Measurements from ENCODE around the gene IAPP. TPM values are rescaled to one million over a fixed set of nuclear protein-coding genes. Genes with fewer than 3 reads are reported as not detected.
"Not testable (repeated sequence)": the region's sequence is repeated elsewhere in the genome, so short reads cannot be mapped to it uniquely, and the experiment has no call there.

The IAPP gene
- total RNA-seq, result not detected

DNA sequence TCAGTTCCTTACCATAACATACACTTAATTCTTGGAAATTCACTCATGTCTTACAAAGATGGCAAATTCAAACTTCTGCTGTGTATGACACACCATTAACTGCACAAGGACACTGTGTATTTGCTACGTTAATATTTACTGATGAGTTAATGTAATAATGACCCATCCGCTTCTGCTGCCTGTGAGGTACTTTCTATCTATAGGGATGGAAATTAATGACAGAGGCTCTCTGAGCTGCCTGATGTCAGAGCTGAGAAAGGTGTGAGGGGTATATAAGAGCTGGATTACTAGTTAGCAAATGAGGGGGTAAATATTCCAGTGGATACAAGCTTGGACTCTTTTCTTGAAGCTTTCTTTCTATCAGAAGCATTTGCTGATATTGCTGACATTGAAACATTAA lies at the start of gene IAPP:
TSS of gene IAPP (plus strand) at position 301 of the 400 bp plus-strand sequence. CDS start 450 bp downstream, outside the sequence.
- intact Hi-C loops (cut with DNase I), result no loop called here
- DNase-seq (ENCODE audit: low spot score) (no peak), ATAC-seq (no peak)

DNA sequence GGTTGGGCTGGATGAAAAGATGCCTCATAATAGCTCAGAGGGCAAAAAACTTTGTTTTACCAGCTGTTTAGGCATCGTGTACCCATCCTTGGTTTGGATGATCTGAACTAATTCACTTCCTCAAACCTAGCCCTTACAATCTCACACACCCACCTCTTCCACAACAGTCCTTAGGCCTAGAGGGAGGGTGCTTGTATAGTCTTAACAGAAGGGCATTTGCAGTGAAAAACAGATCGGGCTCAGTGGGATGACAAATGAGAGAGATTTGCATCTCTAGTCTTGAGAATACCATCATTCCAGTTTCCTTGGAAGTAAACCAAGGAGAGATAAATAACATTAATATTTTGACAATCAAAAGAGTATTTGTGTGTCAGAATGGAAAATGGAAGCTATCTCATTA lies 49.0 kb upstream of the IAPP start:
- intact Hi-C loops (cut with DNase I), result no loop called here
- DNase-seq (ENCODE audit: low spot score) (no peak), ATAC-seq (no peak)

DNA sequence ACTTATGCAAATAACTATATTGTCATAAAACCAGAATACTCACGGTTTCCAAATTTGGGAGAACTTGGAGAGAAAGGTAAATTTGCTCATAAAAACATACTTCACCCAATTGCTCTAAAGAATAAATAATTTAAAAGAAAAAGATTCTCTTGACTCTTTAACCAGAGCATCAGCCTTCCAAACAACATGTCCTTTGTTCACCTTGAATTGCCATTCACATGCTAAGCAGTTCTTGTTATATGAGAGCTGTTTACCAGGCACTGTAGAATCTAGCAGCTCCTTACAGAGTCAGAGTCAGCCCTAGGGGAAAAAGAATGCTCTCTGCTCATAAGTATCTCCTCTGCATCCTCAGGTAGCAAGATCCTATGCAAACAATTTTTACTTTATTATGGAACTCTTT lies 48.2 kb upstream of the IAPP start:
- intact Hi-C loops (cut with DNase I), result no loop called here
- no peak for DNase-seq (ENCODE audit: low spot score)
- ATAC-seq, result no peak

DNA sequence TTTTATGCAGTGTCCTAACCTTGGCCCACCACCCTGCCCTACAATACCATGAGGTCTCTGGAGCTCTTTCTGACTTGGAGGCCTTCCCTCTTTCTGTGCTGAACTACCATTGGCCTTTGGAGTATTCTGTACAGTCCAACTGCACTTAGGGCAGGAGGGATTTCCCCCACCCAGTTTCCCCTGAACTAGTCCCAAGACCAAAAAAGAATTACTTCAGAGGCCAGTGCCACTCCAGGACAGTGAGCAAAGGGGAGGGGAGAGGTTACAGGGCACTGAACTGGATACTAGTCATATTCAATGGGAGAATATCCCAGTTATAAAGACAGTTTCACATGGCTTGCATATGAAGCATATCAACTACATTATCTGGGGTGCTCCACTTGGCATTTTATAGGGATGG lies 44.1 kb upstream of the IAPP start:
- DNase-seq (ENCODE audit: low spot score), result no peak
- intact Hi-C loops (cut with DNase I), result no loop called here
- ATAC-seq, result no peak

DNA sequence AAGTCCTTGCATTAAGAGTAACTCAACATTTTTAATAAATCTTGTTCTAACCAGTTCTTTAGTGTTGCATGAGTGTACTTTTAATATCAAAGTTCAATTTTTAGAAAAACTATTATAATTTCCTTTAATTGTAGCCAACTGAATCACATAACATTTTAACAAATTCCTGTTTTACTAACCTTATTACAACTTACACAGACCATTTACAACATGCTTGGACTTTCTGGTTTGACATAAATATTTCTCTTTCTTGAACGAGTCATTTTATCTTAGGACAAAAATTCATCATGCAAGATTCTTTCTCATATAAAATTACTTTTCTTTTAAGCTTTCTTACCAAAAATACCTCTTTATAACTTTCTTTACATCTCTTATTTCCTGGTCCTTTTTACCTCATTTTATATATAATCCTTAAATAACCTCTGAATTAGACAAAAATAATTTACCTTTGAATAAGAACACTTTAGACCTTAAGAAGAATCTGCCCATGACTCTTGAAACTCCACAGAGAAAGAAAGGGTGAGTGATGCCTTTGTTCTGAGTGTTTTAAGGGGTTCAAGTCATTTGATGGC lies 41.9 kb upstream of the IAPP start:
- DNase-seq (ENCODE audit: low spot score), result no peak
- ATAC-seq, result no peak
- intact Hi-C loops (cut with DNase I), result no loop called here

DNA sequence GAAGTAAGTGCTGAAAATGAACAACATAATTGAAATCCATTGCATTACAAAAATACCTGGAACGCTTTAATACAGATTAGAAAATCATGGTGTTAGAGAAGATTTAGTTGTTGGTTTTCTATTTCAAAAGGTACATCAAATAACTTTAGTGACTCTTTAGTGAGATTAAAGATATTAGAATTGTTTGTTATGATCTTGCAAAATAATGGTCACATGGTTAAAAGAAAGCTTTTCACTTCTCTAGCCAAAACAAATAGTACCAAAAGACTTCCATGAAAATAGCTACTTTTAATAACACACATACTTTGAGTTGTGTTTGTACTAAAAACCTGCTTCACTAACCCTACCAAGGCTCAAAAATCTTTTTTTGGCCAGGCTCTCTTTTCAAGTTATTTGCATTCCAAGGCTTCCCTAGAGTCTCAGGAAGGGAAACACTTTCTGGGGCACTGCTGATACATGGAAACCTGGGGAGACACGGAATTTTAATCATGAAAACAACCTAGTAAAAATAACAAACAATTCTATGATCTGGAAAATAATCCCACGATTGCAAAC lies 37.9 kb upstream of the IAPP start, which contains the start of gene SLCO1A2:
TSS of gene SLCO1A2 (minus strand) at position 147 of the 555 bp plus-strand sequence. CDS start 270 bp downstream, outside the sequence.
- ATAC-seq (peak; percentile 81), DNase-seq (ENCODE audit: low spot score) (no peak)
- intact Hi-C loops (cut with DNase I), result no loop called here

DNA sequence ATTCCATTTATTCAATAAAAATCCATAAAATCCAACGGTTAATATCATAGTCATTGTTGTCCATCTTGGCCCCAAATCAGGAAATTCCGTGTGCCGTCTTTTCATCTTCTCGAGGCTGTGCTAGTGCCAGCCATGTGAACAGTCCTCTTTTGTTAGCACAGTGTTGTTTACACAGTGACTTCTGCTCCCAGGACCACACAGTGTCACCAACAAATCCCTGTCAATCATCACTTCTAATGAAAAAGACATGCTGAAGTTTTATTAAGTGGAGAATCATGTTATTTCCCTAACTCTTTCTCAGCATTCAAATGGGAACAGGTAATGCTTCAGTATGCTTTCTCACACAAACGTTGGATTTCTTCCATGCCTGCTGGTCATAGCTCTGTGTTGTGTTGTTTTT lies 36.0 kb upstream of the IAPP start:
- ATAC-seq (no peak), DNase-seq (ENCODE audit: low spot score) (no peak)
- intact Hi-C loops (cut with DNase I), result no loop called here

DNA sequence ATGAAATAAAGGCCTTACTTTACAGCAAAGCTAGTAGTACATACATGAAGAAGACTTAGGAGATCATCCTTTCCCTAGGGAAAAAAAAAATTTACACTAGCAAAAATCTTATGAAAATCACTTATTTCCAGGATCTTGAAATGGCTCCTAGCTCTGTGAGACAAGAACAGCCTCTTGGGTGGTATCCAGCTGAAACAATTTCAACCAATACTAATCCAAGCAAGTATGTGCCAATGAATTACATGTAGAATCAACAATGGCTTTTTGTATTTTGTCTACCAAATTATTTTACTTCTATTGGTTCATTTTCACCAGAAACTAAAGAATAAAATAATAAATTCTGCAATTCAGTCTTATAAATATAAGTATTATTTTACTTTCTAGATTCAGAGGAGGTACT lies 35.2 kb upstream of the IAPP start:
- ATAC-seq, result no peak
- intact Hi-C loops (cut with DNase I), result no loop called here

DNA sequence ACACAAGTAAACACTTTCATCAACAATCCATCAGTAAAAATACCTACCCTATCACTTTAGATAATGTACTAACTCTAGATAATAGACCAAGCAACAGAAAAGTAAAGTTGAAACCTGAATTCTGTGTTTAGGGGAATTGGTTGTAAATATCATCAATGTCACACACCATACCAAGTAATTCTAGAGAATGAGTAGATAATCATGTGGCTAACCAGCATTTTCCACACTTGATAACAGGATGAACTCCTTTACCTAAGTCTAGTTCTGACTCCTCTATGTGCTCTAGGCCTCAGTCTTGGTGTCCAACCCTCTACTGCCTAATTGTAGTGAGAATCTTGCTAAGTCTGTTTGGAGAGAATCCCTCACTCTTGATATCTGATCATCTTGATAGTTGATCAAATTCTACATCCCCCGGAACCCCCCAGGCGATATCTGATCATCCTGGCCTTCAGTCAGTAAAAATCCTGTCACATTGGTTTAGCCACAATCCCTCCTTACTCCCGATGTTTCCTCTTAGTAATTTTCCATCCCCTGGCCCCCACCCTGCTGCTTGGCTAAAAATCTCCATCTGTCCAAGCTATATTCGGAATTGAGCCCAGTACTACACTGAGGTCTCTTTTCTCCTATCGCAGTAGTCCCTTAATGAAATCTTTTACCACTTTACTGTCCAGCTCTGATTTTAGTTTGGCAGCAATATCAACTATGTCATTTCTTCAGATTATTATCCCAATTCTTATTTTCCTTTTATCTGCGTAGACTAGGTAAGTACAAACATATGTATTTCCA lies 34.5 kb upstream of the IAPP start:
- intact Hi-C loops (cut with DNase I), result no loop called here
- no peak for ATAC-seq
- DNase-seq (ENCODE audit: low spot score), result no peak

More for the DNA sequence above, 35.2 kb upstream of the IAPP start:
- no peak for DNase-seq (ENCODE audit: low spot score)

DNA sequence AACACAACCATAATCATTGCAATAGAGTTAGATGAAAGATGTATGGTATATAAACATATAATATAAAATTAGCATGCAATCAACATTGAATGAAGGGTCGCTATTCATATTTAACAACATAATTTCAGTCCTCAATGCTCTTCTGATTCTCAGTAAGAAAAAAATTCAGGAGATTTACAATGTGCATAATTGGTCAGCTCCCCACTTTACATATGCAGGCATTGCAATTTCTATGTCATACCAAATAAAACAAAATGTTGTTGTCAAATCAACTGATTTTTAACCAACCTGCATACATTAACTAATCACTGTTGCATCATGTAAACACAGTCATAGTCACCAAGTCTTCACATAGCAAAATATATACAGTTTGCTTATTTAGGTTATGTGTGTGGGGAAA lies 32.8 kb upstream of the IAPP start:
- DNase-seq (ENCODE audit: low spot score), result no peak
- intact Hi-C loops (cut with DNase I), result no loop called here
- no peak for ATAC-seq

DNA sequence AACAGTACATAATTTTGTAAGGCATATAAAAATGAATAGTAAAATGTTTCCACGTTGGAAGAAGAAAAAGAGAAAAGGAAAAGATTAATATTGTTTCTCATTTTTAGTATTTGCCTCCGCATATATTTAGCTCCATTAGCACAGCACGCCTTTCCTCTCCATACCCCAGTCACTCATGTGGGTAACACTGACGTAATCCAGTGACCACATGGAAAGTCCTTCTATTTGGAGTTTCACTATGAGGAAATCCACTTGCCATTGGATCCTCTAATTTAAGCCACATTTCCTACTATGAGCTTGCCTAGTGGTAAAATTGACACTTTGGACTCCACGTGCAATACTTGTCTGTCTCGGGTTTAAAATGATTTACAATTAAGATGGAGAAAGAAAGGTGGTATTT lies 32.3 kb upstream of the IAPP start:
- intact Hi-C loops (cut with DNase I), result no loop called here
- DNase-seq (ENCODE audit: low spot score), result no peak
- ATAC-seq, result no peak

DNA sequence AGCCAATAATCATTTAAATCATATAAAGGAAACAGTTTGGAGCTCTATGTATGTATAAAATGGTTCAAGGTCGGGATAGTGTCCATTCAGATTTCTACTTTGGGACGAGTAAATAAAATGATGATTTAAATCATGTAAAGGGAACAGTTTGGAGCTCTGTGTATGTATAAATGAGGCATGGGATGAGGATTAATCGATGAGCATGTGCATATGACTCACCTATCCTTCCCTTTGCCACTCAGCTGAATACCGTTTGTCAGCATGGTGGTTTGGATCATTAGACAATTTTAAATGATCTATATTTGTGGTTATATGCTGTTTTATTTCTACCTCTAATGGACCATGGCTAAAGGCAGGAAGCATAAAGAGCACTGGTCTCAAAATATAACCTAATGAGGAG lies 30.9 kb upstream of the IAPP start:
- ATAC-seq (no peak), DNase-seq (ENCODE audit: low spot score) (no peak)
- intact Hi-C loops (cut with DNase I), result no loop called here

DNA sequence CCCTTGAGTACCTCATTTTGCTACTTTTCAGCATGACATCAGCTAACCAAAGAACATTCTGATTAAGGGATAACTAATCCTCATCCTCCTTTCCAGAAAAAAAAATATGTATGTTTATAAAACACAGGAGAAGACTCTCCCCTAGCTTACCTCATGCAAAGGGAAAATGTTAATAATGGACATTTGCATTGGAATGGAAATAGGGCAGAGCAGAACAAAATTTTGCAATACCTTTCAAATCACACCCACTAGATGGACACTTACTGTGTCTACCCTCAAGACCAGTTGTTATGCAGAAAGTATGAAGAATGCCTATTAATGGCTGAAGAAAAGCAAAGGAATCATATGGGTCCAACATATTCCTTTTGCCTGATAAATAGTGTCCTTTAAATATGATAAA lies 29.1 kb upstream of the IAPP start:
- ATAC-seq (no peak), DNase-seq (ENCODE audit: low spot score) (no peak)
- intact Hi-C loops (cut with DNase I), result no loop called here

DNA sequence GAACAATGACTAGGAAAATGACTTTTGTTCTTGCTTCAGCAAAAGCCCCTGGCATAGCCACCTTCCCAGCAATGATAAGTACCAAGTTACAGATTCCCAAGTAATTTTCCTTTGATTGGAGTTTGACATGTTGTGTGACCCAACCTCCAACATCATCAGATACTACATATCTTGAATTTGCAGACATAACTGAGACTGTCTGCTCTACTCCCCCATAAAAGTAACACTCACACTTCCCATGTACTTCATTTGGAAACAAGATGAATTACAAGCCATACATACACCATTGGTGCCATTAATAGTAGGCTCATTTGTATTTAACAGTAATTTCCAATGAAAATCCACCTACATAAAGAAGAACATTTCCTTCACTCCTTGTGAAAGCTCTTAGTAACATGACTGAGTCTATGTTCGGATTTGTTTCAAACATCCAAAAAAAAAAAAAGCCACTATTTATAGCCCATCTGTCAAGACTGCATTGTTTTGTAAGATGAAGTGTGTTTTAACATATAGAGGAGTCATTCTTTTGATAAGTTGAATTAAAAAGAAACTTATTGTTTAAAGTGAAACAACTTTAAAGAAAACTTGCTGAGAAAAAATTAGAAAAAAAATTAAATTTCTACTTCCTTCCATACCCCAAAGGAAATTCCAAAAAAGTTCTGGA lies 26.0 kb upstream of the IAPP start:
- DNase-seq (ENCODE audit: low spot score), result no peak
- ATAC-seq, result no peak
- intact Hi-C loops (cut with DNase I), result no loop called here

DNA sequence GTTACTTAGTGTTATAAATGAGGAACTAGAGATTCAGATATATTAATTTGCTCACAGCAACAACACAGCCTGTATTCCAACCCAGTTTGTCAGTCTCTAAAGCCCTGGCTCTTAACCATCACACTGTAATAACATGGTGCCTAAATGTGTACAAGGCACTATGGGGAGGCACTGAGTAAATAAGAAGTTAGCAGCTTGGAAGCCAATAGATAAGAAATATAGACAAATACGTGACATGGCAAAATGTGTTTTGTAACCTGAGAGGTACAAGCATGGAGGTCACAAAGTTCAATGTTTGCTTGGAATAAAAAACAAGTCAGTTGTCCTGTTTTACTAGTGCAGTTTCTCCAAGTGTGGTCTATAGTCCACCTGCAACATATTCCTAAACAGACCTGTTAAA lies 21.7 kb upstream of the IAPP start:
- intact Hi-C loops (cut with DNase I), result no loop called here

DNA sequence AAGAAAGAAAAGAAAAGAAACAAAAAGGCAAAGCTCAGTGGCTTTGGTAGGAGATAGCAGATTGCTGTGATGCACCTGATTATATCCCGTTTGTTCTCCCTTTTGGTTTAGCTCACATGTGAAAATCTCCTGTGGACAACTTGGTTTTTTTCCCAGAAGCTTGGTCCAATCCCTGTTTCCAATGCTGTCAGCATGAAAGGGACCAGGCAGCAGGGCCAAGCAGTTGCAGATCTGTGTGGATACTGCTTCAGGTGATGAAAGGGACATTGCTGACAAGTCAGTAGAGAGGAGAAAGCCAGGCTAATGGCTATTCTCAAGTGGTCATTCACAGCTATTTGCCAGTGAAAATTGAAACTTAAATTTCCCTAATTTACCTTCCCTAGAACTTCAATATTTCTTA lies 19.2 kb upstream of the IAPP start:
- intact Hi-C loops (cut with DNase I), result no loop called here
- ATAC-seq, result no peak
- no peak for DNase-seq (ENCODE audit: low spot score)

More for the DNA sequence above, 21.7 kb upstream of the IAPP start:
- ATAC-seq (no peak), DNase-seq (ENCODE audit: low spot score) (no peak)

DNA sequence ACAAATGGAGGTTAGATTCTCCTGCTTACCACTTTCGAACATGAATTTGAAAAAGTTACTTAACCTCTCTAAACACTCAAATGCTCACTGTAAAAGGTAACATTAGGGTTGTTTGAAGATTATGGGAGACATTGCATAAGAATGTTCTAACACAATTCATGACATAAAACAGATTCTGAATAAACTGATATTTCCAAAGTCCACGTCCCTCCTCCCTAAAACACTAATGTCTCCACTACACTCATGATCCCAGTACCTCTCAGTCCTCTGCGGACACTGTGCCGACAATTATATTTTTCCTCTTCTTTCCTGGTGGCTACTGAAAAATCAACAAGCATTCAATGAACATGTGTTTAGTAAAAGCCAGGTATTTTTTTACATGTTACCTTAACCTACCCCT lies 18.8 kb upstream of the IAPP start:
- ATAC-seq (no peak), DNase-seq (ENCODE audit: low spot score) (no peak)
- intact Hi-C loops (cut with DNase I), result no loop called here

DNA sequence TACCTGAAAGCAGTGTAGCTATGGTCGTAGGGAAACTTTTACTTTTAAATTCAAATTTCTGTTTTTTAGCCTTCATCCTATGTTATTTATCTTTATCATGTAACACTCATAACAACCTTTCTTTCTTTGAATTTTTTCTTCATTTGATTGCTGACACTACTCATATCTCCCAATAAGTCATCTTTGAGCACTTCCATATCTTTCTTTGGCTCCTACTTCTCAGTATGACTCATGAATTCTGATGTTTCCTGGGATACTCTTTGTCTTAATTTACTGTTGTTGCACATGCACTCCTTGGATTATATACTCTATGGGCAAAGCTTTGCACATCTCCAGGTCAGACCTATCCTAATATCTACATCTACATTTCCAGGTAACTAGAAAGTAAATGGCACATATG lies 18.1 kb upstream of the IAPP start:
- intact Hi-C loops (cut with DNase I), result no loop called here
- DNase-seq (ENCODE audit: low spot score) (no peak), ATAC-seq (no peak)

DNA sequence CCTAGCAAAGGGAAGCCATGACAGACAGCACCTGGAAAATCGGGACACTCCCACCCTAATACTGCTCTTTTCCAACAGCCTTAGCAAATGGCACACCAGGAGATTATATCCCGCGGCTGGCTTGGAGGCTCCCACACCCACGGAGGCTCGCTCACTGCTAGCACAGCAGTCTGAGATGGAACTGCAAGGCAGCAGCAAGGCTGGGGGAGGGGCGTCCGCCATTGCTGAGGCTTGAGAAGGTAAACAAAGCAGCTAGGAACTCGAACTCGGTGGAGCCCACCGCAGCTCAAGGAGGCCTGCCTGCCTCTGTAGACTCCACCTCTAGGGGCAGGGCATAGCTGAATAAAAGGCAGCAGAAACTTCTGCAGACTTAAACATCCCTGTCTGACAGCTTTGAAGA lies 12.1 kb upstream of the IAPP start:
- DNase-seq (ENCODE audit: low spot score); intact Hi-C loops (cut with DNase I); ATAC-seq: not testable (repeated sequence)

Measured in sciatic nerve (tissue), 2 donors.